ENCODE data around the gene ATP1B1. TPM values are rescaled to one million over a fixed set of nuclear protein-coding genes. Genes with fewer than 3 reads are reported as not detected.

ATP1B1 gene
- total RNA-seq, 2 donors from 2014 or later, result 200 to 342 TPM

- no peak overlapping the region for H3K27ac ChIP-seq
- H3K4me1 ChIP-seq, result no peaks in the 10 kb centered on the region
- H3K27me3 ChIP-seq, result no peaks in the 10 kb centered on the region
- no peak for TF ChIP-seq CTCF (IDR thresholded peaks at IDR 0.05)
- H3K9me3 ChIP-seq, result no peaks in the 10 kb centered on the region
- no peak for DNase-seq (ENCODE audit: low spot score)
- H3K36me3 ChIP-seq, result peaks cover 12% of the 10 kb centered on the region
- H3K4me3 ChIP-seq, result no peak overlapping the region
Measured at GRCh38 chr1:169137357-169137756, 30.9 kb downstream of the ATP1B1 start.

- no peak for DNase-seq (ENCODE audit: low spot score)
- no peaks in the 10 kb centered on the region for H3K36me3 ChIP-seq
- H3K4me1 ChIP-seq, result no peaks in the 10 kb centered on the region
- H3K27ac ChIP-seq, result no peak overlapping the region
- H3K9me3 ChIP-seq, result no peaks in the 10 kb centered on the region
- no peak for TF ChIP-seq CTCF (IDR thresholded peaks at IDR 0.05)
- H3K27me3 ChIP-seq, result no peaks in the 10 kb centered on the region
- H3K4me3 ChIP-seq, result no peak overlapping the region
Measured at GRCh38 chr1:169138866-169139670, 32.6 kb downstream of the ATP1B1 start.

GRCh38 chr1:169141356-169141755 is 34.9 kb downstream of the ATP1B1 start:
- Histone ChIP-seq H3K27ac (no peak overlapping the region), H3K4me1 (no peaks in the 10 kb centered on the region), H3K4me3 (no peak overlapping the region), H3K36me3 (no peaks in the 10 kb centered on the region), H3K9me3 (no peaks in the 10 kb centered on the region), H3K27me3 (no peaks in the 10 kb centered on the region)
- no peak for TF ChIP-seq CTCF (IDR thresholded peaks at IDR 0.05)
- DNase-seq (ENCODE audit: low spot score), result no peak

GRCh38 chr1:169142129-169142528 is 35.6 kb downstream of the ATP1B1 start:
- H3K9me3 ChIP-seq, result no peaks in the 10 kb centered on the region
- DNase-seq (ENCODE audit: low spot score), result no peak
- H3K36me3 ChIP-seq, result no peaks in the 10 kb centered on the region
- H3K27ac ChIP-seq, result no peak overlapping the region
- H3K4me3 ChIP-seq, result no peak overlapping the region
- H3K4me1 ChIP-seq, result no peaks in the 10 kb centered on the region
- H3K27me3 ChIP-seq, result no peaks in the 10 kb centered on the region
- TF ChIP-seq CTCF (IDR thresholded peaks at IDR 0.05), result no peak

- H3K4me1 ChIP-seq, result no peaks in the 10 kb centered on the region
- no peaks in the 10 kb centered on the region for H3K36me3 ChIP-seq
- H3K4me3 ChIP-seq, result no peak overlapping the region
- H3K27ac ChIP-seq, result no peak overlapping the region
- no peak for TF ChIP-seq CTCF (IDR thresholded peaks at IDR 0.05)
- no peaks in the 10 kb centered on the region for H3K9me3 ChIP-seq
- no peaks in the 10 kb centered on the region for H3K27me3 ChIP-seq
- DNase-seq (ENCODE audit: low spot score), result no peak
Measured at GRCh38 chr1:169143346-169143745, 36.9 kb downstream of the ATP1B1 start.

- H3K36me3 ChIP-seq, result no peaks in the 10 kb centered on the region
- TF ChIP-seq CTCF (IDR thresholded peaks at IDR 0.05), result no peak
- no peak overlapping the region for H3K27ac ChIP-seq
- H3K9me3 ChIP-seq, result no peaks in the 10 kb centered on the region
- H3K4me1 ChIP-seq, result no peaks in the 10 kb centered on the region
- H3K4me3 ChIP-seq, result no peak overlapping the region
- H3K27me3 ChIP-seq, result no peaks in the 10 kb centered on the region
- no peak for DNase-seq (ENCODE audit: low spot score)
Measured at GRCh38 chr1:169143984-169144383, 37.5 kb downstream of the ATP1B1 start.
